Measurements from ENCODE around the gene IL20RA.
"Not testable (repeated sequence)": the region's sequence is repeated elsewhere in the genome, so short reads cannot be mapped to it uniquely, and the experiment has no call there.

The IL20RA gene

DNA sequence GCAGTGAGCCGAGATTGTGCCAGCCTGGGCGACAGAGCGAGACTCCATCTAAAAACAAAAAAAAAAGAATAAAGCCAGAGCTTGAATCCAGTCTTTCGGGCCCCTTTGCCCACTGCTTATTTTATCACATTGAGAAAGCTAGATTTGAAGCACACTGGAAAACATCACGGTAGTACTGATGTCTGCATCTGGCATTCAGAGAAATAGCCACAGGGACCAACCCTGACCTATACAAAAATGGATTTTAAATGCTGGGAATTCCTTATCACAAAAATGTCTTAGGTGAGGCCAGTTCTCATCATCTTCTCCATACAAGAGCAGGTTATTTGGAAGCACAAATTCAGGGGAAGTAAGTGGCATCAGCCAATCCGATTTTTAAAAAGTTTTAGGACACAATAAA lies 73.2 kb downstream of the IL20RA start:
- DNase-seq (ENCODE audit: low read depth): no peak

DNA sequence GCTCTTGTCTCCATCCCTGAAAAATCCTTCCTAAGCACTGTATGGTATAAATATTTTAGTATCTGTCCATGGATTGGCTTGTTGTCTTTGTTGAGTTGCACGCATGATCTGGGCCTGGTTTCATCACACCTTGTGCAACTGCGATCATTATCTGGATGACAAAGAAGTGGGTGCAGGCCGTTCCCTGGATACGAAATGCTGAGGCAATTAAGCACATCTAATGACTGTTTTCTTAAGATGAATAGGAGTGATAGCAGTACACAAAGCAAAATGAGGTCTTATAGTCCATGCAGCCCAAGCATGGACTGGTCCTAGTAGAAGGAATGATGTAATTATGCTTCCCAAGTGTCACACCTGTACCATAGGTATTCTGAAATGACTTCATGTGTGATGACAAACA lies 74.8 kb downstream of the IL20RA start:
- no peak for DNase-seq (ENCODE audit: low read depth)

DNA sequence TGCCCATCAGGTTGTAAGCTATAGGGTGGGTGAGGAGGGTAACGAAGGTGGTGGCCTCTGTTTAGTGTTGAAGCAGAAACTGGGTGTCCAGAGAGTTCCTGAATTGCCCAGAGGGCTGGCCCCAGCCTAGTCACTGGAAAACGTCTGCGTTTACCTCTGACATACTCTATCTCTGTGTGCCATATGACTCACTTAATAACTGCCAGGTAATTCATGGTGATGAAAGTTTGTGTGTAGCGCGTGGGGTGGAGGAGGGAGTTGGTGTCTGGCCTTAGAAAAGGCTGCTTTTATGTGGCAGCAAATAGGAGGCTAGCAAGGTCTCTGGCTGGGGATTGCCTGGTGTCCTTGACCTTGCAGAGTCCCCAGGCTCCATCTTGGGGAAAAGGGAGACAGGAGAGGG lies 75.3 kb downstream of the IL20RA start:
- DNase-seq (ENCODE audit: low read depth): no peak

DNA sequence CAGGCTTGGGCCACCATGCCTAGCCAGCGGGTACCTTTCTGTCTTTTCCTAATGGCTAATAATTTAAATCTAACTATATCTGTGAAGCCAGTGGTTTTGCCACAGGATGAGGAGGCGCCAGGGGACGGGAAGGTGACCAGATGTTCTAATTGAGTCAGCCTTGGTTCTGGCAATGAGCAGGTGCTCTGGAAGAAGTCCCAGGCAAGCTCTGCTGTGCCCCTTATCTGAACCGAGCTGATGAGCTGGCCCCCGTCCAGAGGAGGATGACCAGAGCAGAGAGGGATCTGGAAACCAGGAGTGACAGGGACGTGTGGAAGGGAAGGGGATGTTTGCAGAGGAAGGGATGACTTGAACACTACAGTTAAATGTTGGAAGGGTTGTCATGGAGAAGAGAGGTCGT lies 75.9 kb downstream of the IL20RA start:
- no peak for DNase-seq (ENCODE audit: low read depth)

DNA sequence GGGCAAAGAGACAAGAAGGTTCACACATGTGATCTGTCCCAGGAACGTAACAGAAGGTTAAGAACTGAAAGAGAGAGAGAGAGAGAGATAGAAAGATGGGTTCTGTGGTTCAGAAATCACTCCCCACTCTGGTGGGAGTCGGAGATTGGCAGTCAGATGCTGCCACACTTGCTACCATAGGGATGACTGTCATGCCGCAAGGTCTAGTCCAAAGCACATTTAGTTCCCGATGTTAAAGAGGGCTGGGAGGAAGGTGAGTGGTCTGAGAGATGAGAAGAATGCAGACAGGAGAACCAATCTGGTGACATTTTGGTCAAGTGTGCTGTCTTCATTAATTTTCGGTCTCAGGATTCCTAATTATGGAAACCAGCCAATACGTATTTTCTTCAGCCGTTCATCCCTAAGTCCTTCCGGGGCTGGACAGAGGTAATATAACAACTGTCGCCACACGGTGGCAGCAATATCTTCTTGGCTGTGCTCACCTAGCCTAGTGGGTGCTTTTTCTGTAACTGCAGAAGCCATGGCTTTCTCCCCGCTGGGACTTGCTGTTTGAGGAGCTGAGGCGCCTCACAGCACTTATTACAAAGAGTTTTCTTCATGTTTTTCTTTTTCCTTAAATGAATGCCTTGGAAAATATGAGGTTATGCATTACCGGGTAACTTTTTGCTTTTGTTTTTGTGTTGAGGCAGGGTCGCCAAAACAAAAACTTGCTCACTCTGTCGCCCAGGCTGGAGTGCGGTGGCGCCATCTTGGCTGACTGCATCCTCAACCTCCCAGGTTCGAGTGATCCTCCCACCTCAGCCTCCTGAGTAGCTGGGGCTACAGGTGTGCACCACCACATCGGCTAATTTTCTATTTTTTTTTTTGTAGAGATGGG lies 76.7 kb downstream of the IL20RA start:
- DNase-seq (ENCODE audit: low read depth): peak; percentile 35

DNA sequence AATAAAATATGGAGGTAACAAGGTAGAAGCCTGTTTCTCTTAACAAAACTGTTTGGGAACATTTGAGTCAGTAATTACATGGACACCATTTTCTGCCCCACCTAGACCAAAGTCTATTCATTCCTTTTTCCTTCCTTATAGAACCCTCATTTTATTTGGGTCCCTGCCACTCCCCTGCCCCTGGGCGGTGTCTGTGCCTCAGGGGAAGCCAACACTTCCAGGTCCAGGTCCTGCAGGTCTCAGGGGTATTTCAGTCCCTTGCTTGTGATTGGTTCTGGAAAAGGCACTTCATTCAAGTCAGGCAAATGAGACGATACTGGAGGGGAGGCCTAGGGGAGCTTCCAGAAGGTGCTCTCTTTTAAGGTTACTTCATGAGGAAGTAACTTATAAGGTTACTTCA lies 80.4 kb downstream of the IL20RA start:
- DNase-seq (ENCODE audit: low read depth): no peak

DNA sequence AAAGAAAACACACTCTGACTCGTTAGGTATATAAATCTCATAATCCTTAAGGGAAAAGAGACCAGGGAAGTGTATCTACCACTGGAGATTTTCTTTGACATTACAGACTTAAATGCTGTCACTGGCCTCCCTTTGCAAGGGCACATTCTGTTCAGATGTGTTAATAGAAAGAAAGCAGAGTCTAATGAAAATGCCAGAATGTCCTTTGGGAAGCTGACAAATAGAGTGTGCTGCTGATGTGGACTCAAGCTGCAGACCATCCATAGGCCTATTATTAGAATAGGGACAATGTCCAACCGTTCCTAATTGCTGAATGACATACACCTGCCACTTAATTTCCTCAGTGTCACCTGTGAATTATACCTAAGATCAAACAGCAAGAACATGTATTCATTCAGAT lies 81.5 kb downstream of the IL20RA start:
- DNase-seq (ENCODE audit: low read depth): no peak

DNA sequence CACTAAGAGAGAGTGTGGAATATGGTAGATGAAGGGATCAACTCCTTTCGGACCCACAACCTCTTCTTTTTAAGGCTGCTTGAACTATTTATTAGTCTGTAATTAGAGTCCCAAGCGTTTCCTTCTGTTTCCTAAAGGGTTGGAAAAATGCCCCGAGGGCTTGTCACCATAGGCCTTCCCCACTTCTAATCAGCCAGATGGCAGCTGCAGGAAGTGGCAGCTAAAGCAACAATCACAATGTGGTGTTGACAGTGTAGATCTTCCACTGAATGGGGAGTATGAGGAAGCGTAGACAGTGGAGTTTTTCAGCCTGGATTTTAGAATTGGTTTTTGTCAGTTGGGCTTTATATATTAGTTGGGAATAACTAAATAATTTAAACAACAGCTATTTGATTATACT lies 82.1 kb downstream of the IL20RA start:
- DNase-seq (ENCODE audit: low read depth): no peak

DNA sequence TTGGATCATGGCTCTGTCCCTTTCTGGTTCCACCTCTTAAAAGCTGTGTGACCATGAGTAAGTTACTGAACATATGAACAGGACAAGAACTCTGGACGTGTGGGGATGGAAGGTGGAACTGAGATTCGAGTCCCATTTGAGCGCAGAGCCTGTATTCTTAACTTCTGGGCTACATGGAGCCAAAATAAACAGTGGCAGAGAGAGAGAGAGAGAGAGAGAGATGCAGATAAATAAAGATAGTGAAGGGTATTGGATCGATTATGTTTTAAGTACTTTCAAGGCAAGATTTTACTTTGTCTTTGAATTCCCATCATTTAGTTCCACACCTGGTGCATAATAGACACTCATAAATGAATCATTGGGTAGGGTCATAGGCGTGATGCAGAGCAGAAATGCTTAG lies 82.9 kb downstream of the IL20RA start:
- DNase-seq (ENCODE audit: low read depth): no peak

DNA sequence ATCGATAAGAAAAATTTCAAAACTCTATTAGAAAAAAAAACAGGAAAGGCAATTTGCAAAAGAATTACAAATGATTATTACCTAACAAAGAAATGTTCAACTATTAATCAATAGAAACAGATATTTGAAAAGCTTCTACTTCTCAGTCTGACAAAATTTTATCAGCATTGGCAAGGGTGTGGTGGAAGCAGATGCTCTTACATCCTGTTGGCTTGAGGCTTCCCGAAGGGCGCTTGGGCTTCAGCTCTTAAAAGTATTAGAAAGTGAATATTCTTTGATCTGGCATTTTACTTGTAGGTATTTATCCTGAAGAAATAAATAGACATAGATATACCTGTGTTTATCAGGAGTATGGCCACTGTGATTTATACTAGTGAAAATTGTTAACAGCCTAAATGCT lies 84.0 kb downstream of the IL20RA start:
- DNase-seq (ENCODE audit: low read depth): no peak

DNA sequence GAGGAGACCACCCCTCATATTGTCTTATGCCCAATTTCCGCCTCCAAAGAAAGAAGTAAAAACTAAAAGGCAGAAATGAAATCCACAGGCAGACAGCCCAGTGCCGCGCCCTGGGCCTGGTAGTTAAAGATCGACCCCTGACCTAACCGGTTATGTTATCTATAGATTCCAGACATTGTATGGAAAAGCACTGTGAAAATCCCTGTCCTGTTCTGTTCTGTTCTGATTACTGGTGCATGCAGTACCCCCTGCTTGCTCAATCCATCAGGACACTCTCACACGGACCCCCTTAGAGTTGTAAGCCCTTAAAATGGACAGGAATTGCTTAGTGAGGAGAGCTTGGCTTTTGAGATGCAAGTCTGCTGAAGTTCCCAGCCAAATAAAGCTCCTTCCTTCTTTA lies 84.8 kb downstream of the IL20RA start:
- DNase-seq (ENCODE audit: low read depth): not testable (repeated sequence)

DNA sequence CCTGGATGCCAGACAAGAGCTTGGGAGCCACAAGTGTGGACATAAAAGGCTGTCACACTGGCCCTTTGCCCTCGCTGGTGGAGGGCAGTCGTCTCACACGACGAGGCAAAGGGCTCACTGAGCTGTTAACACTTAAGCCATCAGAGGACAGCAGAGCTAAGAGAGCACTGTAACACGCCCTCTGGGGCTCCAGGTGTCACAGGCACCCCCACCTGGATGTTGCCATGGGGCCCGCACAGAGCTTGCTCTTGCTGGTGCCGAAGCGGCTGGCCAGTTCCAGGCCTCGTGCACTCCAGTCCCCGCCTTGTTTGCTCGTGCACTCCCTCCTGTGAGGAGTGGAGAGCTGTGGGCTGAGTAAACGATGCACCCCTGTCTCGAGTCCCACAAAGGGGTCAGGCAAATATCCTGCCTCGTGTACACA lies 85.3 kb downstream of the IL20RA start:
- DNase-seq (ENCODE audit: low read depth): no peak

DNA sequence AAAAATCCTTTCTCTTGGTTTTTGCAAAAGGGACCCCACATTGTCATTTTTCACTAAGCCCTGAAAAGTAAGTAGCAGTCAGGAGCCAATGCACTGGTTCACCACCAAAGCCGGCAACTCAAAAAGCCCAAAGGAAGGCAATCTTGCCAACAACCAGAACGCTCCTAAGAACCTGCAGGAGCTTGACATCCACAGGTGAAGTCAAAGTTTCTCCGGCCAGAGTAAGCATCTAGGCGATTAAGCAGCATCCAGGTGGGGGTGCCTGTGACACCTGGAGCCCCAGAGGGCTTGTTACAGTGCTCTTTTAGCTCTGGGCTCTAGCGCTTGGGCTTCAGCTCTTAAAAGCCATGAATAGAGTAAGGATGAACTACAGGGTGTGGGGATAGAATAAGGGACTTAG lies 86.6 kb downstream of the IL20RA start:
- DNase-seq (ENCODE audit: low read depth): no peak

DNA sequence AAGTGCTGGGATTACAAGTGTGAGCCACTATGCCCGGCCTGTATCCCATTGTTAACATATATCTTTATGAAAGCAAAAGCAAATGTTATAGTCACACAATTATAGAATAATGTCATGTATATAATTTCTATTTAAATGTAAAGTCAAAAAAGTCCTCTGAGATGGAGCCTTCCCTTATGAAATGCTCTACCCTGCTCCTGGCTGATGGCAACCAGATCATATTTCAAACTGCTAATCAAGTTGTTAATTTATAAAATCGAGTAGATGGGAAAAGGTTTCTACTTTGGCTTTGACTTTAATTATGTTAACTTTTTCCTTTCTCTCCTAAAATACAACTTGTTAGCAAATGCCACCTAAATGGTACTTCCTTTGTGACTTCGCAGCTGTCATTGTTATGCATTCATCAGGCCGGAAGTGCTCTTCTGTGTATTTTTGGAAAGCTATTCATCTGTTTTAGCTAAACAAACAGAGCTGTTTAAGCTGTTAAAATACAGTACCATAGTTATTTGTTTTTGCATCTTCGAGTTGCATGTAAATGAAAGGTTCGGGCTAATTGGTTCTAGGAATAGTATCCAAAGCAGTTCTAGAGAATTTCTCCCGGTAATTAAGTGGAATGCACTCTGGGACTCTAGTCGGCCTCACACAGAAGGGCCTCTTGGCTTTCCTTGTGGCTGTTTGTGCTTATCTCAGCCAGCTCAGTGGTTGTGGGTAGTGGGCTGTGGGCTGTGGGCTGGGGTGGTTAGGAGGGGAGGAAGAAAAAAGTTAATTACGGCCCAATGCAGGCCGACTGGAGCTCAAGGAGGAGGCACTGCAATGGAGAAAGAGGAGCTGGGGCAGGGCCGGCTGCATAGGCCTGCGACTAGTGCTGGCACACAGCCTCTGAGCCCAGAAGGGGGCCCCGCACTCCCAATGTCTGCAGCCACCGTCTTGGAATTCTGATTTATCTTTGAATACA lies 87.9 kb downstream of the IL20RA start:
- no peak for DNase-seq (ENCODE audit: low read depth)

DNA sequence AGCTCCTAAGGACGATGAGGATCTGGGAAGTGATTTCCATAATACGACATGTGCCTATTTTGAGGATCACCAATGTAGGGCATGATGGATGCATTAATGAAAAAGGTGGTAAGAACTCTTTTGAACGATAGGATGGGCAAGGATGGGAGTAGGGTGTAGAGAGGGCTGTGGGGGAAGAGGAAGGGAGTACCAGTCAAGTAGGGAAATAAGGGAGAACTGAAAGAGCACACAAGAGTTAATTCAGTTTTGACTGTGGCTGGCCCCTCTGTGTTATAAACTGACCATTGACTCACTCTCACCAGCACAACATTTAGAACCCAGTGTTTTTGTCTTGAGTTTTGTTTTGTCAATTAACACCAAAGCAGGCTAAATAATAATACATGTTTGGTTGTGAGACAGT lies 89.6 kb downstream of the IL20RA start:
- no peak for DNase-seq (ENCODE audit: low read depth)

DNA sequence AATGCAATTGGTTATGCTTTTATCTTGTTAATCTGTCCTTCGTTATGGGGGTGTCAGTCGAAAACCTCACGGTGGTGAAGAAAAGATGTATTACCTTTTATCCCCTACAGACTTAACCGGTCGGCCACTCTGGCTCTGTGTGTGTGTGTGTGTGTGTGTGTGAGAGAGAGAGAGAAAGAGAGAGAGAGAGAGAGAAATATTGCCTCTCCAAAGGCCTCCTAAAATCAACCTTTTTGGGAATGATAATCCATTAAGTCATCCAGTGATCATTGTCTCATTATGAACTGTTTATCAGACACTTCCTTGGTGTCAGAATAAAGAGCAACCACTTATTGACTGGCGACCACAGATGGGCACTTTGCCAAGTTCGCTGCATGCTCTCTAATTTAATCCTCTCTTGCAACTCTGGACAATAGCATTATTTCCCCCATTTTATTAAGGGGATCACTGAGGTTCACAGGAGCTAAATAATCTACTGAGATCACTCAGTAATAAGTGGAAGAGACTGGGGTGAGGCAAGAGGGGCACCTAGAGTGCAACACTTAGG lies 92.0 kb downstream of the IL20RA start:
- no peak for DNase-seq (ENCODE audit: low read depth)

DNA sequence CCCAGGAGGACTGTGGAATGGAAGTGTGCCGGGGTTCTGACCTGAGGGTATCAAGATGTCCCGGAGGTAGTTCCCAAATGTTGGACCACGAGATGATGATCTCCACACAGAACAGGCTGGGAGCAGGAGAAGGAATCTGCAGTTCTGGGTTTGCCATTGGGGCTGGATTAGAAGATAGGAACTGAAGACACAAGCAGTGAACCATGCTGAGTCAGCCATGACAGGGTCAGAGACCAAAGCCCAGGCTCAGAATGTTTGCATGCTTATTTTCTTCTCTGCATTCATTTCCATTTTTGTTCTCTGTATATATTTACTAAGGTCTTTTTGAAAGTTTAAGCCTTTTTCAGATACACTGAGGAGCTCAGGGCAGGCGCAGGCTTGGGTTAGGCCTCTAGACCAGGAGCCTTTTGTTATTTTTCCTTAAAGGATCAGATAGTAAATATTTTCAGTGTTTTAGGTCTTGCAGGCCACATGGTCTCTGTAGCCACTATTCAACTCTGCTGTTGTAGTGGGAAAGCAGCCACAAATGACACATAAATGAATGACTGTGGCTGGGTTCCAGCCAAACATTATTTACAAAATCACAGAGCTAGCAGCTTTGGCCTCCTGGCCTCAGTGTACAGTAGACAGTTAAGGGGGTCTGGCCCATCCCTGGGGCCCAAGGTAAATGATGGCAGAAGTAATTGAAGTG lies 94.2 kb downstream of the IL20RA start:
- no peak for DNase-seq (ENCODE audit: low read depth)
